ENCODE results near the gene ATP1A2. TPM values are rescaled to one million over a fixed set of nuclear protein-coding genes. Genes with fewer than 3 reads are reported as not detected.
A peak's percentile ranks its signal among the peaks of the same experiment; 100 is the strongest.

The ATP1A2 gene
- total and polyA plus RNA-seq, 2 of the 8 experiments (the other 6 are each of a cell fraction or from before 2014, with no cell fraction given), result 39.7 to 40.8 TPM

DNA sequence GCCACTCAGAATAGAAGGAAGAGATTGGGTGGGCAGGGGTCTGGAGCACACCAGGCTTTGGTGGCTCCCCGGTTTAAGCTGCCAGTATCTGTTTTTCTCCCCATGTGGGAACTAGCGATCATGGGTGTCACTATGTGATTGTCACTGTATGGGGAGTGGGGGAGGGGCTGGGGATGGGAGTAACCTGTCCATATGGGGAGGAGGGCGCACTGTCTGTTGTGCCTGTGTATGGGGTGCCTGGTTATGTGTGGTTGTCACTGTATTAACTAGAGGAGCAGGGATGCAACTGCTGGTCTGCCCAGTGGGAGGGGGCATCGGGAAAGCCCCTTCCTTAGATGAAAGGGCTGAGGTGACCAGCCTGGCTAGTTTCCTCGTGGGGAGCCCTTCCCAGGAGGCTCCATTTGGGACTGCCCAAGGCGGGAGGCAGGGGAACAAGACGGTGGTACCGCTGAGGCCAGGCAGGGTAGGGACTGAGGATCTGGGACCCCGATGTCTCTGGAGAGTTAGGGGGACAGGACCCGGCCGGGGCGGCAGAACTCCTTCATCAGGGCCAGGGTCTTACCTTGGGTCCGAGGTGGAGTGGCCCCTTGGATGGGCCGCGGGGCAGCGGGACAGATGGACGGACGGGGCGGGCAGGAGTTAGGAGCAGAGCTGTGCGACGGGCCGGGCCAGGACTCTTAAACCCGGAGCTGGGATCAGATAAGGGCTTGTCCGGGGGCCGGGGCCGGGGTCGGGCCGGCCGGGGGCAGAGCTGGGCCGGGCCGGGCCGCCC is 45.9 kb upstream of the ATP1A2 start, which contains the start of gene KCNJ10:
Gene KCNJ10, minus strand, starts transcription at position 701 of the 772 bp plus-strand sequence. CDS start 27,628 bp downstream, outside the sequence.
- H2BK20ac ChIP-seq (ENCODE audit: low read length), result no peak within 1 kb of the TSS
- H3K4me2 ChIP-seq (ENCODE audit: insufficient read depth in 1 of 2, low read depth in 2 of 2, low read length in 2 of 2), result peak within 1 kb of the TSS; percentile 90 to 93
- H3K9ac ChIP-seq (replicated peaks in 1 of 4; ENCODE audit: extremely low read depth in 1 of 4, low read depth in 3 of 4, low read length in 3 of 4), result no peak within 1 kb of the TSS; a peak in 1 of 7 replicates
- H3K14ac ChIP-seq (ENCODE audit: insufficient read length), result no peak within 1 kb of the TSS
- H3K79me2 ChIP-seq (ENCODE audit: control insufficient read depth in 1 of 2, insufficient read depth in 2 of 2, low read length in 2 of 2), result no peaks in the 10 kb centered on the region
- H2BK15ac ChIP-seq (ENCODE audit: low read length), result no peak within 1 kb of the TSS
- peak within 1 kb of the TSS; percentile 71 for H4K8ac ChIP-seq (ENCODE audit: extremely low read depth, insufficient read depth, low read length)
- H3K9me3 ChIP-seq (ENCODE audit: insufficient read depth in 2 of 2, low read depth in 1 of 2, low read length in 1 of 2), result no peaks in the 10 kb centered on the region
- no peak within 1 kb of the TSS for H3K27ac ChIP-seq (ENCODE audit: low read depth, low read length)
- H2AFZ ChIP-seq (ENCODE audit: low read length), result peak within 1 kb of the TSS; percentile 86
- H4K20me1 ChIP-seq (replicated peaks in 1 of 2; ENCODE audit: control insufficient read depth in 1 of 2, insufficient read depth in 2 of 2, low read length in 2 of 2), result no peaks in the 10 kb centered on the region
- peak in 1 of 2 experiments; percentile 80 for DNase-seq (ENCODE audit: low read depth in 1 of 2, low spot score in 2 of 2)
- WGBS, 2 experiments (ENCODE audit: extremely low coverage in 1 of 2, insufficient coverage in 1 of 2, insufficient read length in 1 of 2, insufficient replicate concordance in 2 of 2, low coverage in 1 of 2, low lambda C conversion rate in 2 of 2, missing lambda C conversion rate in 1 of 2), result 22% methylated on average over 22 of the region's 32 CpGs; no CpG with 5 or more reads in 1 of the 2 experiments
- H3K36me3 ChIP-seq (ENCODE audit: control insufficient read depth in 2 of 4, insufficient read depth in 4 of 4, low read length in 3 of 4), result no peaks in the 10 kb centered on the region
- no peak within 1 kb of the TSS for H3K4ac ChIP-seq (replicated peaks; ENCODE audit: insufficient read length, low read depth, low read length)
- H2BK5ac ChIP-seq (ENCODE audit: low read depth, low read length), result no peak within 1 kb of the TSS
- no peak within 1 kb of the TSS for H2BK120ac ChIP-seq (replicated peaks; ENCODE audit: low read depth, low read length)
- H3K23ac ChIP-seq (ENCODE audit: insufficient read length), result no peak within 1 kb of the TSS
- no peak within 1 kb of the TSS for H4K5ac ChIP-seq (ENCODE audit: insufficient read length, low read depth, low read length)
- ChIA-PET POLR2A (ENCODE audit: partially characterized antibody) (interaction anchor here (0.6 to 2.0 kb wide), 7 partner anchors 9 to 28 kb away, joined by 3 to 6 read pairs (median 4); partner anchors contain the start of gene KCNJ9), CTCF (ENCODE audit: partially characterized antibody) (interaction anchor here (46.4 to 50.1 kb wide), 2 partner anchors 5 to 12 kb away, joined by 1874 read pairs; partner anchors contain the start of genes IGSF8, KCNJ10 and KCNJ9)
- peaks cover 8% of the 10 kb centered on the region for H3K23me2 ChIP-seq (ENCODE audit: low read depth, low read length)
- no peak for FAIRE-seq
- peaks cover 0 to 12% (median 7%) of the 10 kb centered on the region in 4 experiments; a peak in 5 of 7 replicates for H3K4me1 ChIP-seq (replicated peaks in 1 of 4; ENCODE audit: control insufficient read depth in 3 of 4, insufficient read depth in 4 of 4, low read length in 3 of 4)
- H3K18ac ChIP-seq (ENCODE audit: extremely low read depth, low read length), result no peak within 1 kb of the TSS; the same call in 1 of the 2 replicates
- no peak within 1 kb of the TSS for H2AK5ac ChIP-seq (ENCODE audit: low read depth, low read length)
- H3K79me1 ChIP-seq (ENCODE audit: low read depth, low read length), result no peaks in the 10 kb centered on the region
- no peak within 1 kb of the TSS for H3K56ac ChIP-seq (replicated peaks; ENCODE audit: insufficient read length, low read depth, low read length)
- H2BK12ac ChIP-seq (ENCODE audit: low read depth, low read length), result no peak within 1 kb of the TSS
- no peak within 1 kb of the TSS for H4K91ac ChIP-seq (replicated peaks; ENCODE audit: insufficient read length, low read length)
- H3K4me3 ChIP-seq (ENCODE audit: extremely low read depth in 1 of 4, insufficient read depth in 2 of 4, low read depth in 3 of 4, low read length in 4 of 4), result peak within 1 kb of the TSS; percentile 70 to 78 (median 70)
- peaks cover 0 to 14% (median 11%) of the 10 kb centered on the region in 4 experiments; a peak in 6 of 7 replicates for H3K27me3 ChIP-seq (replicated peaks in 1 of 4; ENCODE audit: control insufficient read depth in 3 of 4, extremely low read depth in 1 of 4, insufficient read depth in 3 of 4, low read length in 3 of 4)
- TF ChIP-seq CBX8 (IDR thresholded peaks at IDR 0.05; ENCODE audit: borderline replicate concordance, low read depth, low read length) (no peak), SIX5 (IDR thresholded peaks at IDR 0.05; ENCODE audit: low read depth, low read length) (no peak), CHD2 (IDR thresholded peaks at IDR 0.05; ENCODE audit: low read length) (no peak), YY1 (IDR thresholded peaks at IDR 0.05; ENCODE audit: low read depth, low read length) (no peak), BRCA1 (IDR thresholded peaks at IDR 0.05; ENCODE audit: low read depth, low read length) (no peak), CBX5 (IDR thresholded peaks at IDR 0.05; ENCODE audit: low read depth, low read length) (no peak), EZH2 (IDR thresholded peaks at IDR 0.05; ENCODE audit: low read depth, low read length, severe bottlenecking) (no peak), RAD21 (IDR thresholded peaks at IDR 0.05 in 1 of 2, conservative IDR thresholded peaks at IDR 0.05 in 1 of 2; ENCODE audit: low read depth in 2 of 2, low read length in 2 of 2) (no peak), RNF2 (IDR thresholded peaks at IDR 0.05; ENCODE audit: borderline replicate concordance, low read depth, low read length, missing control alignments, poor library complexity, severe bottlenecking) (no peak), CREB1 (IDR thresholded peaks at IDR 0.05) (no peak), SAP30 (IDR thresholded peaks at IDR 0.05; ENCODE audit: insufficient read depth, insufficient replicate concordance, low read length) (no peak), BACH1 (IDR thresholded peaks at IDR 0.05; ENCODE audit: low read length) (no peak)
